Osteoblast (primary cell): Measurements from ENCODE around the gene OR56A4. TPM values are rescaled to one million over a fixed set of nuclear protein-coding genes. Genes with fewer than 3 reads are reported as not detected.
"Not testable (repeated sequence)": the region's sequence is repeated elsewhere in the genome, so short reads cannot be mapped to it uniquely, and the experiment has no call there.

Experiments used
- DNase-seq: peaks from one replicate; pipeline ENCODE4 v3.0.0; 2011; ENCODE audit warnings: low spot score, mixed read lengths; ENCODE audit not compliant: insufficient read length; ENCODE audit errors: missing footprints
- H2AFZ ChIP-seq: 2 replicates; pipeline ENCODE4 v1.6.0; 2011; ENCODE audit warnings: mild to moderate bottlenecking, low read length
- H3K27ac ChIP-seq: 2 replicates; pipeline ENCODE4 v1.5.1; 2011; ENCODE audit warnings: mild to moderate bottlenecking, low read depth, low read length, moderate library complexity
- H3K27me3 ChIP-seq: 2 replicates; pipeline ENCODE4 v1.6.0; 2012; ENCODE audit warnings: mild to moderate bottlenecking, control low read depth, inconsistent platforms, low read length, moderate library complexity; ENCODE audit not compliant: insufficient read depth
- H3K36me3 ChIP-seq: 2 replicates; pipeline ENCODE4 v1.5.1; 2011; ENCODE audit warnings: mild to moderate bottlenecking, low read length, control low read depth, moderate library complexity; ENCODE audit not compliant: insufficient read depth
- H3K4me1 ChIP-seq: 2 replicates; pipeline ENCODE4 v1.5.1; 2011; ENCODE audit warnings: mild to moderate bottlenecking, low read length, control low read depth, moderate library complexity; ENCODE audit not compliant: insufficient read depth
- H3K4me2 ChIP-seq: 2 replicates; pipeline ENCODE4 v1.6.0; 2011; ENCODE audit warnings: mild to moderate bottlenecking, low read length; ENCODE audit not compliant: insufficient read depth
- H3K4me3 ChIP-seq: fragments of 200-600 bp; sonication (generic); 3 replicates; pipeline ENCODE4 v1.5.1; 2012; ENCODE audit warnings: mild to moderate bottlenecking, low read length, inconsistent platforms; ENCODE audit not compliant: insufficient read depth
- H3K79me2 ChIP-seq: 2 replicates; pipeline ENCODE4 v1.6.0; 2012; ENCODE audit warnings: mild to moderate bottlenecking, low read length, control low read depth, inconsistent platforms; ENCODE audit not compliant: insufficient read depth
- H3K9me3 ChIP-seq: 2 replicates; pipeline ENCODE4 v1.5.1; 2011; ENCODE audit warnings: low read depth, low read length, control low read depth
- H4K20me1 ChIP-seq: 2 replicates; pipeline ENCODE4 v1.6.0; 2012; ENCODE audit warnings: mild to moderate bottlenecking, low read length, control low read depth; ENCODE audit not compliant: insufficient read depth
- small RNA-seq: library from RNA; depleted of rRNA; stranded (forward); fragments of <200 nt; gene quantifications from one replicate; pipeline ENCODE3, GENCODE V24; 2012
- total RNA-seq: library from RNA; depleted of rRNA; stranded (reverse); fragments of >200 nt; gene quantifications from 2 replicates; pipeline ENCODE4 v1.2.3, GENCODE V29; 2012
- TF ChIP-seq, protein P1 (sequence below): IDR thresholded peaks from 2 replicates; pipeline ENCODE4 v1.5.1; 2011; ENCODE audit warnings: mild to moderate bottlenecking, low read depth, low read length, moderate library complexity; ENCODE audit errors: extremely low read depth

Gene OR56A4
- total RNA-seq, 1 donor = not detected

DNA sequence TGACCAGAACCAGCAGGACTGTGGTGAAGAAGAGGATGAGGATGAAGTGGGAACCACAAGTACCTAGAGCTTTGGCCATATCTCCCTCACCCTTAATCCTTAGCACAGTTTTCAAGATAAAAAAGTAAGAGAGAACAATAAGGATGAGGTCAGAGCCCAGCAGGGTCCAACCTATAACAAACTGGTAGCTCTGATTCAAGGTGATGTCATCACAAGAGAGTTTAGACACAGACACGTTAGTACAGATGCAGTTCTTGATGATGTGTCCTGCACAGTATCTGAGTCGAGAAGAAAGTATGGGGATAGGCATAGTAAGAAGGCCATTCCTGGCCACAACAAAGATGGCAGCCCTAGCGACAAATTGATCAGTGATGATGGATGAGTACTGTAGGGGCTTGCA lies 39.0 kb downstream of the OR56A4 start:
- H3K4me3 ChIP-seq = no peak overlapping the region
- no peaks in the 10 kb centered on the region for H3K79me2 ChIP-seq
- TF ChIP-seq, protein P1, sequence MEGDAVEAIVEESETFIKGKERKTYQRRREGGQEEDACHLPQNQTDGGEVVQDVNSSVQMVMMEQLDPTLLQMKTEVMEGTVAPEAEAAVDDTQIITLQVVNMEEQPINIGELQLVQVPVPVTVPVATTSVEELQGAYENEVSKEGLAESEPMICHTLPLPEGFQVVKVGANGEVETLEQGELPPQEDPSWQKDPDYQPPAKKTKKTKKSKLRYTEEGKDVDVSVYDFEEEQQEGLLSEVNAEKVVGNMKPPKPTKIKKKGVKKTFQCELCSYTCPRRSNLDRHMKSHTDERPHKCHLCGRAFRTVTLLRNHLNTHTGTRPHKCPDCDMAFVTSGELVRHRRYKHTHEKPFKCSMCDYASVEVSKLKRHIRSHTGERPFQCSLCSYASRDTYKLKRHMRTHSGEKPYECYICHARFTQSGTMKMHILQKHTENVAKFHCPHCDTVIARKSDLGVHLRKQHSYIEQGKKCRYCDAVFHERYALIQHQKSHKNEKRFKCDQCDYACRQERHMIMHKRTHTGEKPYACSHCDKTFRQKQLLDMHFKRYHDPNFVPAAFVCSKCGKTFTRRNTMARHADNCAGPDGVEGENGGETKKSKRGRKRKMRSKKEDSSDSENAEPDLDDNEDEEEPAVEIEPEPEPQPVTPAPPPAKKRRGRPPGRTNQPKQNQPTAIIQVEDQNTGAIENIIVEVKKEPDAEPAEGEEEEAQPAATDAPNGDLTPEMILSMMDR = no peak
- no peaks in the 10 kb centered on the region for H3K27me3 ChIP-seq
- H4K20me1 ChIP-seq = no peaks in the 10 kb centered on the region
- H3K36me3 ChIP-seq = no peaks in the 10 kb centered on the region
- H3K4me2 ChIP-seq = no peak overlapping the region
- no peak overlapping the region for H2AFZ ChIP-seq
- no peaks in the 10 kb centered on the region for H3K9me3 ChIP-seq
- no peak for DNase-seq
- H3K27ac ChIP-seq = no peak overlapping the region
- H3K4me1 ChIP-seq = no peaks in the 10 kb centered on the region

DNA sequence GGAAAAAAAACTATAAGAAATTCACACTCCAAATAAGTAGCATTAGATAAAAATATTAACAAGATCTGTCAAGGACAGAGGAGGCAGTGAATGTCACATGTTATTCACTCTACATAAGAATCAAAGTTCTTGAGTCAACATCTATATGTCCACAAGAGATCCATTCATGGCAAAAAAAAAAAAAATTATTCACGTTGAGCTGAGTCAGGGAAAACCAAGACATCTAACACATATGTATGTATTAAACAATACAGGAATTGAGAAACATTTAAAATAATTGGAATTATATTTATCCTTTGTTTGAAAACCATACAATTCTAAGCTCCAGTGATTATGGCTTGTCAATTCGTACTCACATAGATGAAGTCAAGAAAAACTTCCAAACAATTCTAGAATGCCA lies 39.8 kb downstream of the OR56A4 start:
- no peak overlapping the region for H3K27ac ChIP-seq
- DNase-seq = no peak
- H3K79me2 ChIP-seq = no peaks in the 10 kb centered on the region
- no peaks in the 10 kb centered on the region for H3K9me3 ChIP-seq
- H3K4me2 ChIP-seq = no peak overlapping the region
- H3K4me1 ChIP-seq = no peaks in the 10 kb centered on the region
- no peaks in the 10 kb centered on the region for H4K20me1 ChIP-seq
- H3K4me3 ChIP-seq = no peak overlapping the region
- no peak overlapping the region for H2AFZ ChIP-seq
- TF ChIP-seq, protein P1 = no peak
- no peaks in the 10 kb centered on the region for H3K36me3 ChIP-seq
- no peaks in the 10 kb centered on the region for H3K27me3 ChIP-seq

DNA sequence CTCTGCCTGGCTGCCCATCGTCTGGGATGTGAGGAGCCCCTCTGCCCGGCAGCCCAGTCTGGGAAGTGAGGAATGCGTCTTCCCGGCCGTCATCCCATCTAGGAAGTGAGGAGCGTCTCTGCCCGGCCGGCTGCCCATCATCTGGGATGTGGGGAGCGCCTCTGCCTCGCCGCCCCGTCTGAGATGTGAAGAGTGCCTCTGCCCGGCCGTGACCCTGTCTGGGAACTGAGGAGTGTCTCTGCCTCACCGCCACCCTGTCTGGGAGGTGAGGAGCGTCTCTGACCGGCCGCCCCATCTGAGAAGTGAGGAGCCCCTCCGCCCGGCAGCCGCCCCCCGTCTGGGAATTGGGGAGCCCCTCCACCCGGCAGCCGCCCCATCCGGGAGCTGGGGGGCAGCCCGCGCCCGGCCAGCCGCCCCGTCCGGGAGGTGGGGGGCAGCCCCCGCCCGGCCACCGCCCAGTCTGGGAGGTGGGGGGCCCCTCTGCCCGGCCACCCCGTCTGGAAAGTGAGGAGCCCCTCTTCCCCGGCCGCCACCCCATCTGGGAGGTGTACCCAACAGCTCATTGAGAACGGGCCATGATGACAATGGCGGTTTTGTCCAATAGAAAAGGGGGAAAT lies 45.9 kb downstream of the OR56A4 start:
- H3K4me2 ChIP-seq, H3K36me3 ChIP-seq, H2AFZ ChIP-seq, DNase-seq, H3K4me1 ChIP-seq, H4K20me1 ChIP-seq, H3K27me3 ChIP-seq, H3K4me3 ChIP-seq, H3K27ac ChIP-seq, H3K79me2 ChIP-seq, H3K9me3 ChIP-seq: not testable (repeated sequence)

DNA sequence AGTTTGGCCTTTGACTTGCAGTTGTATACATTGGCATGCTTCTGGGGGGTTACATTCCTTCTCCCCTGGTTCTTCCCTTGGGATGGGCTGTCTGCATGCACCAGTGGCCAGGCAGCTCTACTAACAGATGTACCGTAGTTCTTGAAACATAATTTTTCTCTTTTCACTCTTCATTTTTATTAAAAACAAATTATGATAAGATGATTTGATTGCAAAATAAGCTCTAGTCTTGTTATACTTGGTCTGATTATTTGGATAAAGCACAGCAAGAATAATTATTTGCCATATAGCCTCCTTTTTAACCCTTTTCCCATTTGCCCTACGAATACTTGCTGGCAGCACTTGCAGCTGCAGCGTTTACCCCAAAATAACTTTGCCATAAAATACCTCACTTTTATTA lies 51.2 kb downstream of the OR56A4 start:
- DNase-seq = no peak
- TF ChIP-seq, protein P1 = no peak
- Histone ChIP-seq H4K20me1 (no peaks in the 10 kb centered on the region), H3K4me1 (no peaks in the 10 kb centered on the region), H3K9me3 (no peaks in the 10 kb centered on the region), H3K27ac (no peak overlapping the region), H2AFZ (no peak overlapping the region), H3K4me3 (no peak overlapping the region), H3K36me3 (no peaks in the 10 kb centered on the region), H3K27me3 (no peaks in the 10 kb centered on the region), H3K4me2 (no peak overlapping the region), H3K79me2 (no peaks in the 10 kb centered on the region)

Small RNAs within 50 kb of the gene (small RNA-seq; reads per million reads assigned to genes)
- not detected for gene RNA5SP329

Other genes with a start within 250 kb of the OR56A4 start
- not detected in 2 replicates for gene OR52N5, start 223.6 kb downstream of the OR56A4 start, total RNA-seq
- 0.36 TPM in 1 of 2 replicates, not detected in the other for gene OR52N1, start 215.7 kb downstream of the OR56A4 start, total RNA-seq
- gene OR52N2, start 198.0 kb downstream of the OR56A4 start, total RNA-seq = not detected in 2 replicates
- 1.4 TPM in 1 of 2 replicates, not detected in the other for gene OR52E6, start 165.0 kb downstream of the OR56A4 start, total RNA-seq
- 0.36 TPM in 1 of 2 replicates, not detected in the other for gene OR52E8, start 149.3 kb downstream of the OR56A4 start, total RNA-seq
- gene OR52E4, start 126.3 kb downstream of the OR56A4 start, total RNA-seq = not detected in 2 replicates
- not detected in 2 replicates for gene OR52E5, start 113.7 kb downstream of the OR56A4 start, total RNA-seq
- not detected in 2 replicates for gene OR56A3, start 64.7 kb downstream of the OR56A4 start, total RNA-seq
- not detected in 2 replicates for gene OR56A5, start 38.5 kb downstream of the OR56A4 start, total RNA-seq
- gene OR52L1, start 20.0 kb downstream of the OR56A4 start, total RNA-seq = not detected in 2 replicates
- under 0.01 TPM in 2 replicates for gene OR56A1, start 23.8 kb upstream of the OR56A4 start, total RNA-seq
- not detected in 2 replicates for gene OR56B4, start 100.7 kb upstream of the OR56A4 start, total RNA-seq
- not detected in 2 replicates for gene OR52B2, start 163.4 kb upstream of the OR56A4 start, total RNA-seq
- not detected in 2 replicates for gene OR52W1, start 192.3 kb upstream of the OR56A4 start, total RNA-seq
- not detected in 2 replicates for gene C11orf42, start 198.6 kb upstream of the OR56A4 start, total RNA-seq
- gene FHIP1B, start 227.7 kb upstream of the OR56A4 start, total RNA-seq = 15.6 and 19.7 TPM in 2 replicates
- gene CNGA4, start 232.1 kb upstream of the OR56A4 start, total RNA-seq = under 0.01 TPM in 2 replicates